ENCODE measurements around the gene BMP7. TPM values are rescaled to one million over a fixed set of nuclear protein-coding genes. Genes with fewer than 3 reads are reported as not detected.

Gene BMP7
- total and polyA plus RNA-seq, 2 experiments from 2014 or later = 15.9 to 22.8 TPM

DNA sequence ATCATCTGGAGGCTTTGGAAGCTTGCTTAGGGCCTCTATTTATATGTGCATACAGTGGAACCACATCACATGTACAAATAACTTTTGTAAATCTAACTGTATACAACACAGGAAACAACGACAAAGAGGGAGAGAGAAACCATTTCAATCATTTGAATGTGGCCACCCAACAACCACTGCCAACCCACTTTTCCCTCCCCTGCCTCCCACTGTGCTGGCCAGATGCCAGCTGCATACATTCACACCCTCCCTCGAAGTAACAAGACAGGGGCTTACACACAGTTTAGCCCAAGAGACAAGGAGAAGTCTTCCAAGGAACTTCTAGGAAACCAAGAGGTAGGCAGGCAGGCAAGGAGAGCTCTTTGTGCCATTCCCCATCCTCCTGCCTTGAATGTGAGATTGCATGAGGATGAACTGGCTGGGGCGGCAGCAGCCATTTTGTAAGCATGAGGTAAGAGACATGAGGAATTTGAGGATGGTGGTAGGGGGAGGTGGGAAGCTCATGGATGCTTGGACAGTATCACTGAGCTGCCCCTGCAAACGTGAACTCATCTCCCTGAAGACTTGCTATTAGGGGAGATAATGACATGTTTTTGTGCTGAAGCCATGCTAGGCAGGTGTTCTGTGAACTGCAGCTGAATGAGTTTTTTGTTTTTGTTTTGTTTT lies 18.2 kb downstream of the BMP7 start:
- H3K4me2 ChIP-seq = no peak overlapping the region
- H2AFZ ChIP-seq = no peak overlapping the region
- H3K27me3 Mint-ChIP-seq (ENCODE audit: insufficient read depth, low read depth, poor library complexity) = peaks cover 14% of the 10 kb centered on the region
- H3K9me2 ChIP-seq (ENCODE audit: insufficient read depth) = no peaks in the 10 kb centered on the region
- peaks cover 25% of the 10 kb centered on the region for H3K79me2 ChIP-seq (replicated peaks; ENCODE audit: insufficient read depth)
- DNase-seq (ENCODE audit: low spot score) = no peak
- TF ChIP-seq, protein P1, sequence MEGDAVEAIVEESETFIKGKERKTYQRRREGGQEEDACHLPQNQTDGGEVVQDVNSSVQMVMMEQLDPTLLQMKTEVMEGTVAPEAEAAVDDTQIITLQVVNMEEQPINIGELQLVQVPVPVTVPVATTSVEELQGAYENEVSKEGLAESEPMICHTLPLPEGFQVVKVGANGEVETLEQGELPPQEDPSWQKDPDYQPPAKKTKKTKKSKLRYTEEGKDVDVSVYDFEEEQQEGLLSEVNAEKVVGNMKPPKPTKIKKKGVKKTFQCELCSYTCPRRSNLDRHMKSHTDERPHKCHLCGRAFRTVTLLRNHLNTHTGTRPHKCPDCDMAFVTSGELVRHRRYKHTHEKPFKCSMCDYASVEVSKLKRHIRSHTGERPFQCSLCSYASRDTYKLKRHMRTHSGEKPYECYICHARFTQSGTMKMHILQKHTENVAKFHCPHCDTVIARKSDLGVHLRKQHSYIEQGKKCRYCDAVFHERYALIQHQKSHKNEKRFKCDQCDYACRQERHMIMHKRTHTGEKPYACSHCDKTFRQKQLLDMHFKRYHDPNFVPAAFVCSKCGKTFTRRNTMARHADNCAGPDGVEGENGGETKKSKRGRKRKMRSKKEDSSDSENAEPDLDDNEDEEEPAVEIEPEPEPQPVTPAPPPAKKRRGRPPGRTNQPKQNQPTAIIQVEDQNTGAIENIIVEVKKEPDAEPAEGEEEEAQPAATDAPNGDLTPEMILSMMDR (conservative IDR thresholded peaks at IDR 0.05; ENCODE audit: low read depth in 2 of 2) = no peak
- no peak for TF ChIP-seq STAT1 (IDR thresholded peaks at IDR 0.05; ENCODE audit: unreplicated experiment)
- TF ChIP-seq POLR2AphosphoS5 (IDR thresholded peaks at IDR 0.05; ENCODE audit: low read depth) = no peak
- TF ChIP-seq, protein P2, sequence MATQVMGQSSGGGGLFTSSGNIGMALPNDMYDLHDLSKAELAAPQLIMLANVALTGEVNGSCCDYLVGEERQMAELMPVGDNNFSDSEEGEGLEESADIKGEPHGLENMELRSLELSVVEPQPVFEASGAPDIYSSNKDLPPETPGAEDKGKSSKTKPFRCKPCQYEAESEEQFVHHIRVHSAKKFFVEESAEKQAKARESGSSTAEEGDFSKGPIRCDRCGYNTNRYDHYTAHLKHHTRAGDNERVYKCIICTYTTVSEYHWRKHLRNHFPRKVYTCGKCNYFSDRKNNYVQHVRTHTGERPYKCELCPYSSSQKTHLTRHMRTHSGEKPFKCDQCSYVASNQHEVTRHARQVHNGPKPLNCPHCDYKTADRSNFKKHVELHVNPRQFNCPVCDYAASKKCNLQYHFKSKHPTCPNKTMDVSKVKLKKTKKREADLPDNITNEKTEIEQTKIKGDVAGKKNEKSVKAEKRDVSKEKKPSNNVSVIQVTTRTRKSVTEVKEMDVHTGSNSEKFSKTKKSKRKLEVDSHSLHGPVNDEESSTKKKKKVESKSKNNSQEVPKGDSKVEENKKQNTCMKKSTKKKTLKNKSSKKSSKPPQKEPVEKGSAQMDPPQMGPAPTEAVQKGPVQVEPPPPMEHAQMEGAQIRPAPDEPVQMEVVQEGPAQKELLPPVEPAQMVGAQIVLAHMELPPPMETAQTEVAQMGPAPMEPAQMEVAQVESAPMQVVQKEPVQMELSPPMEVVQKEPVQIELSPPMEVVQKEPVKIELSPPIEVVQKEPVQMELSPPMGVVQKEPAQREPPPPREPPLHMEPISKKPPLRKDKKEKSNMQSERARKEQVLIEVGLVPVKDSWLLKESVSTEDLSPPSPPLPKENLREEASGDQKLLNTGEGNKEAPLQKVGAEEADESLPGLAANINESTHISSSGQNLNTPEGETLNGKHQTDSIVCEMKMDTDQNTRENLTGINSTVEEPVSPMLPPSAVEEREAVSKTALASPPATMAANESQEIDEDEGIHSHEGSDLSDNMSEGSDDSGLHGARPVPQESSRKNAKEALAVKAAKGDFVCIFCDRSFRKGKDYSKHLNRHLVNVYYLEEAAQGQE (IDR thresholded peaks at IDR 0.05; ENCODE audit: unreplicated experiment) = no peak
- TF ChIP-seq ZNF114 (CRISPR knock-in tag; IDR thresholded peaks at IDR 0.05) = no peak
- TF ChIP-seq ZNF331 (CRISPR knock-in tag; IDR thresholded peaks at IDR 0.05; ENCODE audit: low read depth) = no peak
- TF ChIP-seq NANOG (IDR thresholded peaks at IDR 0.05; ENCODE audit: borderline replicate concordance) = no peak
- no peak for TF ChIP-seq EZH2phosphoT487 (IDR thresholded peaks at IDR 0.05; ENCODE audit: unreplicated experiment)
- TF ChIP-seq, protein P3, sequence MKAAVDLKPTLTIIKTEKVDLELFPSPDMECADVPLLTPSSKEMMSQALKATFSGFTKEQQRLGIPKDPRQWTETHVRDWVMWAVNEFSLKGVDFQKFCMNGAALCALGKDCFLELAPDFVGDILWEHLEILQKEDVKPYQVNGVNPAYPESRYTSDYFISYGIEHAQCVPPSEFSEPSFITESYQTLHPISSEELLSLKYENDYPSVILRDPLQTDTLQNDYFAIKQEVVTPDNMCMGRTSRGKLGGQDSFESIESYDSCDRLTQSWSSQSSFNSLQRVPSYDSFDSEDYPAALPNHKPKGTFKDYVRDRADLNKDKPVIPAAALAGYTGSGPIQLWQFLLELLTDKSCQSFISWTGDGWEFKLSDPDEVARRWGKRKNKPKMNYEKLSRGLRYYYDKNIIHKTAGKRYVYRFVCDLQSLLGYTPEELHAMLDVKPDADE (IDR thresholded peaks at IDR 0.05) = no peak
- no peak for TF ChIP-seq JUNB (IDR thresholded peaks at IDR 0.05; ENCODE audit: unreplicated experiment)
- no peak for TF ChIP-seq EZH2 (IDR thresholded peaks at IDR 0.05; ENCODE audit: low read depth, unreplicated experiment)
- no peak for TF ChIP-seq CREB1 (CRISPR knock-in tag; IDR thresholded peaks at IDR 0.05; ENCODE audit: low read depth)
- TF ChIP-seq, protein P4, sequence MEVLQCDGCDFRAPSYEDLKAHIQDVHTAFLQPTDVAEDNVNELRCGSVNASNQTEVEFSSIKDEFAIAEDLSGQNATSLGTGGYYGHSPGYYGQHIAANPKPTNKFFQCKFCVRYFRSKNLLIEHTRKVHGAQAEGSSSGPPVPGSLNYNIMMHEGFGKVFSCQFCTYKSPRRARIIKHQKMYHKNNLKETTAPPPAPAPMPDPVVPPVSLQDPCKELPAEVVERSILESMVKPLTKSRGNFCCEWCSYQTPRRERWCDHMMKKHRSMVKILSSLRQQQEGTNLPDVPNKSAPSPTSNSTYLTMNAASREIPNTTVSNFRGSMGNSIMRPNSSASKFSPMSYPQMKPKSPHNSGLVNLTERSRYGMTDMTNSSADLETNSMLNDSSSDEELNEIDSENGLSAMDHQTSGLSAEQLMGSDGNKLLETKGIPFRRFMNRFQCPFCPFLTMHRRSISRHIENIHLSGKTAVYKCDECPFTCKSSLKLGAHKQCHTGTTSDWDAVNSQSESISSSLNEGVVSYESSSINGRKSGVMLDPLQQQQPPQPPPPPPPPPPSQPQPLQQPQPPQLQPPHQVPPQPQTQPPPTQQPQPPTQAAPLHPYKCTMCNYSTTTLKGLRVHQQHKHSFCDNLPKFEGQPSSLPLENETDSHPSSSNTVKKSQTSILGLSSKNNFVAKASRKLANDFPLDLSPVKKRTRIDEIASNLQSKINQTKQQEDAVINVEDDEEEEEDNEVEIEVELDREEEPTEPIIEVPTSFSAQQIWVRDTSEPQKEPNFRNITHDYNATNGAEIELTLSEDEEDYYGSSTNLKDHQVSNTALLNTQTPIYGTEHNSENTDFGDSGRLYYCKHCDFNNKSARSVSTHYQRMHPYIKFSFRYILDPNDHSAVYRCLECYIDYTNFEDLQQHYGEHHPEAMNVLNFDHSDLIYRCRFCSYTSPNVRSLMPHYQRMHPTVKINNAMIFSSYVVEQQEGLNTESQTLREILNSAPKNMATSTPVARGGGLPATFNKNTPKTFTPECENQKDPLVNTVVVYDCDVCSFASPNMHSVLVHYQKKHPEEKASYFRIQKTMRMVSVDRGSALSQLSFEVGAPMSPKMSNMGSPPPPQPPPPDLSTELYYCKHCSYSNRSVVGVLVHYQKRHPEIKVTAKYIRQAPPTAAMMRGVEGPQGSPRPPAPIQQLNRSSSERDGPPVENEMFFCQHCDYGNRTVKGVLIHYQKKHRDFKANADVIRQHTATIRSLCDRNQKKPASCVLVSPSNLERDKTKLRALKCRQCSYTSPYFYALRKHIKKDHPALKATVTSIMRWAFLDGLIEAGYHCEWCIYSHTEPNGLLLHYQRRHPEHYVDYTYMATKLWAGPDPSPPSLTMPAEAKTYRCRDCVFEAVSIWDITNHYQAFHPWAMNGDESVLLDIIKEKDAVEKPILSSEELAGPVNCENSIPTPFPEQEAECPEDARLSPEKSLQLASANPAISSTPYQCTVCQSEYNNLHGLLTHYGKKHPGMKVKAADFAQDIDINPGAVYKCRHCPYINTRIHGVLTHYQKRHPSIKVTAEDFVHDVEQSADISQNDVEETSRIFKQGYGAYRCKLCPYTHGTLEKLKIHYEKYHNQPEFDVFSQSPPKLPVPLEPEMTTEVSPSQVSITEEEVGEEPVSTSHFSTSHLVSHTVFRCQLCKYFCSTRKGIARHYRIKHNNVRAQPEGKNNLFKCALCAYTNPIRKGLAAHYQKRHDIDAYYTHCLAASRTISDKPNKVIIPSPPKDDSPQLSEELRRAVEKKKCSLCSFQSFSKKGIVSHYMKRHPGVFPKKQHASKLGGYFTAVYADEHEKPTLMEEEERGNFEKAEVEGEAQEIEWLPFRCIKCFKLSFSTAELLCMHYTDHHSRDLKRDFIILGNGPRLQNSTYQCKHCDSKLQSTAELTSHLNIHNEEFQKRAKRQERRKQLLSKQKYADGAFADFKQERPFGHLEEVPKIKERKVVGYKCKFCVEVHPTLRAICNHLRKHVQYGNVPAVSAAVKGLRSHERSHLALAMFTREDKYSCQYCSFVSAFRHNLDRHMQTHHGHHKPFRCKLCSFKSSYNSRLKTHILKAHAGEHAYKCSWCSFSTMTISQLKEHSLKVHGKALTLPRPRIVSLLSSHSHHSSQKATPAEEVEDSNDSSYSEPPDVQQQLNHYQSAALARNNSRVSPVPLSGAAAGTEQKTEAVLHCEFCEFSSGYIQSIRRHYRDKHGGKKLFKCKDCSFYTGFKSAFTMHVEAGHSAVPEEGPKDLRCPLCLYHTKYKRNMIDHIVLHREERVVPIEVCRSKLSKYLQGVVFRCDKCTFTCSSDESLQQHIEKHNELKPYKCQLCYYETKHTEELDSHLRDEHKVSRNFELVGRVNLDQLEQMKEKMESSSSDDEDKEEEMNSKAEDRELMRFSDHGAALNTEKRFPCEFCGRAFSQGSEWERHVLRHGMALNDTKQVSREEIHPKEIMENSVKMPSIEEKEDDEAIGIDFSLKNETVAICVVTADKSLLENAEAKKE (CRISPR knock-in tag; IDR thresholded peaks at IDR 0.05) = no peak
- no peak overlapping the region for H3K4me3 ChIP-seq
- no peak overlapping the region for H3K4me3 Mint-ChIP-seq
- peaks cover 38% of the 10 kb centered on the region for H3K4me1 Mint-ChIP-seq
- H3F3A ChIP-seq (replicated peaks; ENCODE audit: low read depth) = no peaks in the 10 kb centered on the region
- peaks cover 4% of the 10 kb centered on the region; the same call in 2 of the 3 replicates for H3K9me3 Mint-ChIP-seq
- no peak for ATAC-seq
- H3K36me3 Mint-ChIP-seq (ENCODE audit: low read depth) = no peaks in the 10 kb centered on the region
- no peak overlapping the region for H3K27ac ChIP-seq (ENCODE audit: low read depth)
- no peaks in the 10 kb centered on the region for H3K27me3 ChIP-seq (ENCODE audit: insufficient read depth)
- H3K27ac Mint-ChIP-seq = no peak overlapping the region
- H3K4me1 ChIP-seq (ENCODE audit: insufficient read depth) = peaks cover 17% of the 10 kb centered on the region
- H4K20me1 ChIP-seq (replicated peaks; ENCODE audit: insufficient read depth) = 0 out of 2 replicates have a peak, but pooled peaks cover 5% of the 10 kb centered on the region
- no peaks in the 10 kb centered on the region for H3K36me3 ChIP-seq (ENCODE audit: insufficient read depth)

Data from GM23338 (cell line).